Mesenchymal stem cell (in vitro differentiated cells and primary cell): ENCODE measurements around the gene ZNG1A.
"Not testable (repeated sequence)": the region's sequence is repeated elsewhere in the genome, so short reads cannot be mapped to it uniquely, and the experiment has no call there.

Source experiments
- DNase-seq: peaks from one replicate; pipeline ENCODE4 v3.0.0-alpha.2; 2013
- H2AFZ ChIP-seq: one replicate; pipeline ENCODE4 v1.6.1; 2013; ENCODE audit warnings: low read depth, mild to moderate bottlenecking, control low read depth, inconsistent platforms, low read length, moderate library complexity
- H2AK5ac ChIP-seq: 2 replicates; pipeline ENCODE4 v1.6.1; 2013; ENCODE audit warnings: low read length, moderate library complexity, mild to moderate bottlenecking, inconsistent platforms; ENCODE audit not compliant: severe bottlenecking
- H2BK120ac ChIP-seq: one replicate; pipeline ENCODE4 v1.6.1; 2013; ENCODE audit warnings: low read depth, mild to moderate bottlenecking, inconsistent platforms, low read length, moderate library complexity
- H2BK12ac ChIP-seq, 2 experiments: one replicate each; pipeline ENCODE4 v1.6.1; 2013; ENCODE audit warnings: inconsistent platforms in 2 of 2, low read length in 2 of 2, mild to moderate bottlenecking in 2 of 2, moderate library complexity in 2 of 2, control low read depth in 1 of 2
- H2BK15ac ChIP-seq: one replicate; pipeline ENCODE4 v1.6.1; 2013; ENCODE audit warnings: mild to moderate bottlenecking, low read depth, inconsistent platforms; ENCODE audit not compliant: poor library complexity, severe bottlenecking
- H2BK5ac ChIP-seq: 2 replicates; pipeline ENCODE4 v1.6.1; 2013; ENCODE audit warnings: low read depth, mild to moderate bottlenecking, low read length, control low read depth, inconsistent platforms; ENCODE audit not compliant: poor library complexity, severe bottlenecking
- H3K14ac ChIP-seq, 2 experiments: one replicate each; pipeline ENCODE4 v1.6.1; 2013; ENCODE audit warnings: inconsistent platforms in 2 of 2, low read length in 2 of 2, control low read depth in 1 of 2, mild to moderate bottlenecking in 1 of 2, moderate library complexity in 1 of 2
- H3K18ac ChIP-seq, 2 experiments: one replicate each; pipeline ENCODE4 v1.6.1; 2013; ENCODE audit warnings: inconsistent platforms in 2 of 2, low read length in 2 of 2, control low read depth in 1 of 2, low read depth in 1 of 2, mild to moderate bottlenecking in 1 of 2
- H3K23ac ChIP-seq, 2 experiments: one replicate each; pipeline ENCODE4 v1.6.1; 2013; ENCODE audit warnings: inconsistent platforms in 2 of 2, low read length in 2 of 2, mild to moderate bottlenecking in 2 of 2, moderate library complexity in 2 of 2, control low read depth in 1 of 2
- H3K27ac ChIP-seq: 2 replicates; pipeline ENCODE4 v1.5.1; 2013; ENCODE audit warnings: mild to moderate bottlenecking, moderate library complexity, low read length, control low read depth, inconsistent platforms; ENCODE audit not compliant: poor library complexity, severe bottlenecking
- H3K27me3 ChIP-seq, 2 experiments: 2 replicates each; pipeline versions ENCODE4 v1.6.1 to v1.7.0; 2013; ENCODE audit warnings: low read length in 2 of 2, mild to moderate bottlenecking in 2 of 2, moderate library complexity in 2 of 2, control low read depth in 1 of 2, inconsistent platforms in 1 of 2; ENCODE audit not compliant: control insufficient read depth in 1 of 2, insufficient read depth in 1 of 2
- H3K36me3 ChIP-seq, 2 experiments: 2 replicates each; pipeline versions ENCODE4 v1.6.1 to v1.7.0; 2013; ENCODE audit warnings: low read length in 2 of 2, control low read depth in 1 of 2, inconsistent platforms in 1 of 2, low read depth in 1 of 2, mild to moderate bottlenecking in 1 of 2; ENCODE audit not compliant: insufficient read depth in 2 of 2, control insufficient read depth in 1 of 2
- H3K4ac ChIP-seq, 2 experiments: one replicate each; pipeline ENCODE4 v1.6.1; 2013; ENCODE audit warnings: inconsistent platforms in 2 of 2, low read length in 2 of 2, mild to moderate bottlenecking in 2 of 2, moderate library complexity in 2 of 2, control low read depth in 1 of 2, low read depth in 1 of 2
- H3K4me1 ChIP-seq: 2 replicates; pipeline ENCODE4 v1.6.1; 2013; ENCODE audit warnings: low read depth, low read length, control low read depth; ENCODE audit not compliant: control insufficient read depth, insufficient read depth
- H3K4me2 ChIP-seq: 2 replicates; pipeline ENCODE4 v1.6.1; 2013; ENCODE audit warnings: low read length, mild to moderate bottlenecking, inconsistent platforms; ENCODE audit not compliant: poor library complexity, severe bottlenecking
- H3K4me3 ChIP-seq, 2 experiments: 2 replicates each; pipeline versions ENCODE4 v1.5.1 to v1.7.0; 2013; ENCODE audit warnings: low read length in 2 of 2, mild to moderate bottlenecking in 2 of 2, control low read depth in 1 of 2, low read depth in 1 of 2; ENCODE audit not compliant: insufficient read depth in 1 of 2
- H3K79me1 ChIP-seq: replicated peaks from 2 replicates; pipeline ENCODE4 v1.6.1; 2013; ENCODE audit warnings: mild to moderate bottlenecking, control low read depth, low read length, inconsistent platforms; ENCODE audit not compliant: poor library complexity, severe bottlenecking
- H3K9ac ChIP-seq: 2 replicates; pipeline ENCODE4 v1.7.0; 2013; ENCODE audit warnings: mild to moderate bottlenecking, low read length, moderate library complexity
- H3K9me3 ChIP-seq: 2 replicates; pipeline ENCODE4 v1.7.0; 2013; ENCODE audit warnings: mild to moderate bottlenecking, low read length; ENCODE audit not compliant: control insufficient read depth
- H4K8ac ChIP-seq: one replicate; pipeline ENCODE4 v1.6.1; 2013; ENCODE audit warnings: inconsistent platforms, mild to moderate bottlenecking, low read length, moderate library complexity
- H4K91ac ChIP-seq: one replicate; pipeline ENCODE4 v1.6.1; 2013; ENCODE audit warnings: mild to moderate bottlenecking, low read length, inconsistent platforms
- WGBS: methylation state at CpG from one replicate; pipeline ENCODE4 v1.1.7; 2013; ENCODE audit warnings: mixed read lengths; 5-methylcytosine and 5-hydroxymethylcytosine counted together

The ZNG1A gene

DNA sequence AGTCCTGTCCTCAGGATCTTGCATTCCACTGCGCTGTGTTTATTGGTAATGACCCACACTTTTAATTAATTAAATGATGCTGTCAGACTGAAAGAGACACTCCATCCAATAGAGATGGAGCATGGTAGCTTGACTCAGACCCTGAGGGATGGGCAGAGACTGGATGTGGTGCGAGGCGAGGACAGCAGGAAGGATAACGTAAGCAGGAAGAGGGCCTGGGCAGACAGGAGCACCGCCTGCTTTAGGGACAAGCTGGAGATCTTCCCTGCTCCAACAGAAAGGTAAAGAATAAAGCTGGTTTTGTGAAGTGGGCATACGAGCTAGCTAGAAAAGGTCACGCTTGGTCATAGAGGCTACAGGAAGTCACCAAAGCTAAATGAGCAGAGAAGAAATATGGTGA, 32.2 kb upstream of the ZNG1A start:
- H3K27me3 ChIP-seq, result peaks cover 9 to 25% of the 10 kb centered on the region in 2 experiments
- H2BK120ac ChIP-seq, result no peak overlapping the region
- no peak overlapping the region for H3K23ac ChIP-seq
- H3K18ac ChIP-seq, result no peak overlapping the region
- H3K4me3 ChIP-seq, result no peak overlapping the region
- no peak overlapping the region for H2BK15ac ChIP-seq
- no peak overlapping the region for H3K4ac ChIP-seq
- no peak overlapping the region for H2AFZ ChIP-seq
- H3K9ac ChIP-seq, result peak overlapping the region; percentile 22
- H4K8ac ChIP-seq, result no peak overlapping the region
- H3K36me3 ChIP-seq, result no peaks in the 10 kb centered on the region
- H3K14ac ChIP-seq, result no peak overlapping the region
- H3K27ac ChIP-seq, result no peak overlapping the region
- no peaks in the 10 kb centered on the region for H3K79me1 ChIP-seq
- DNase-seq, result no peak
- no peak overlapping the region for H2BK5ac ChIP-seq
- H4K91ac ChIP-seq, result no peak overlapping the region
- peaks cover 11% of the 10 kb centered on the region for H3K4me1 ChIP-seq
- no peak overlapping the region for H2AK5ac ChIP-seq
- no peak overlapping the region for H2BK12ac ChIP-seq
- WGBS, result 79% methylated on average over 6 of the region's 7 CpGs
- no peak overlapping the region for H3K4me2 ChIP-seq
- H3K9me3 ChIP-seq, result no peaks in the 10 kb centered on the region

DNA sequence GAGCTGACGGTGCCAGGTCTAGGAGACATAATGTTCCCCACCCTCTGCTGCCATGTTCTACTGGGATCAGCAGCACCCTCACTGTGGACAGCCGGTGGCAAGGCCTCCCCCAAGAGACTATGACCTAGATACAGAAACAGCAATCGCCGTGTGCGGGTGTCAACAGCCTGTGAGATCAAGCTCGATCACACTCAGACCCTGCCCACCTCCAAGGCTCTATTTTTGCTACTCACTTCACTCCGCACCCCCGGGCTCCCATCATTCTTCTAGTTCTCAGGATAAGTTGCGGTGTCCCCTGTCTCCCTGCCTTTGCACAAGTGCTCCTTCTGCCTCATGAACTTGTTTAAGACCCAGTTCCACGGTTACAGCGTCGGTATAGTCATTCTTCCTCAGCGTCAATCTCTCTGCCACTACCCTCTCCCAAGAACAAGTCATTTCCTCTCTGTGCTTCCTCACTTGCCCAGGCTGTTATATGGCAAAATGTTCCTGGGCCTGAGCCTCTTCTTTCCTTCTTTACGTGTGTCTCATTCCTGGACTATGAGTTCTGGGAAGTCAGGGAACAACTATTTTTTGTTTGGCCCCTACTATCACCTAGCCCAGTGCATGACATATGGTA, 30.4 kb upstream of the ZNG1A start:
- no peaks in the 10 kb centered on the region for H3K4me1 ChIP-seq
- no peak overlapping the region for H3K4me2 ChIP-seq
- H3K9ac ChIP-seq, result no peak overlapping the region
- H3K9me3 ChIP-seq, result no peaks in the 10 kb centered on the region
- H2AFZ ChIP-seq, result no peak overlapping the region
- no peak overlapping the region for H3K4ac ChIP-seq
- H2BK120ac ChIP-seq, result no peak overlapping the region
- H2AK5ac ChIP-seq, result no peak overlapping the region
- H2BK15ac ChIP-seq, result no peak overlapping the region
- no peak overlapping the region for H3K4me3 ChIP-seq
- no peak overlapping the region for H4K91ac ChIP-seq
- peaks cover 0 to 13% of the 10 kb centered on the region in 2 experiments for H3K27me3 ChIP-seq
- H2BK5ac ChIP-seq, result no peak overlapping the region
- no peak overlapping the region for H3K23ac ChIP-seq
- no peaks in the 10 kb centered on the region for H3K79me1 ChIP-seq
- H4K8ac ChIP-seq, result no peak overlapping the region
- no peak overlapping the region for H3K14ac ChIP-seq
- H3K36me3 ChIP-seq, result no peaks in the 10 kb centered on the region
- H3K18ac ChIP-seq, result no peak overlapping the region
- WGBS, result 95% methylated on average over 14 of the region's 14 CpGs
- no peak for DNase-seq
- H2BK12ac ChIP-seq, result no peak overlapping the region
- no peak overlapping the region for H3K27ac ChIP-seq

DNA sequence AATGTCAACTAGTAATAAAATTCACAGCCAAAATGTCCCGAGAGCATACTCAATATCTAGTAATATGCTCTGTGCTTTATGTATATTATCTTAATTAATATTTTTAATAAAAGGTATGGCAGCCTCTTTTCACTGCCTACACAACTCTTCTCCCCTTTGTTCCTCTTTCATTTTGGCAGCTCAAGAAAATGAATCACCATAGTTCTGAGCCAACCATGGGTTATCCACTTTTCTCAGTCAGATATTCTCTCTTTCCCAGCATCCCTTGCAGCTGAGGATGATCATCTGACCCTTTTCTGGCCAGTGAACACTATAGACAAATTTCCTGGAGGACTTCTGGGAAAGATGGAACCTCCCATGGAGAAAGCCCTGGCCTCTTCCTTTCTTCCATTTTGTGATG, 27.6 kb upstream of the ZNG1A start:
- Histone ChIP-seq H3K36me3 (no peaks in the 10 kb centered on the region), H2AFZ (no peak overlapping the region), H3K27me3 (peaks cover 0 to 4% of the 10 kb centered on the region in 2 experiments), H3K23ac (no peak overlapping the region), H3K14ac (no peak overlapping the region), H3K79me1 (no peaks in the 10 kb centered on the region), H3K9ac (no peak overlapping the region), H3K4ac (no peak overlapping the region), H2BK5ac (no peak overlapping the region), H2AK5ac (no peak overlapping the region), H4K91ac (no peak overlapping the region), H3K9me3 (no peaks in the 10 kb centered on the region), H2BK12ac (no peak overlapping the region), H3K4me1 (no peaks in the 10 kb centered on the region), H2BK15ac (no peak overlapping the region), H3K4me2 (no peak overlapping the region), H4K8ac (no peak overlapping the region), H3K18ac (no peak overlapping the region), H3K27ac (no peak overlapping the region), H2BK120ac (no peak overlapping the region), H3K4me3 (no peak overlapping the region)
- DNase-seq, result no peak
- WGBS, result no CpG with 5 or more reads among the region's 1 CpG

DNA sequence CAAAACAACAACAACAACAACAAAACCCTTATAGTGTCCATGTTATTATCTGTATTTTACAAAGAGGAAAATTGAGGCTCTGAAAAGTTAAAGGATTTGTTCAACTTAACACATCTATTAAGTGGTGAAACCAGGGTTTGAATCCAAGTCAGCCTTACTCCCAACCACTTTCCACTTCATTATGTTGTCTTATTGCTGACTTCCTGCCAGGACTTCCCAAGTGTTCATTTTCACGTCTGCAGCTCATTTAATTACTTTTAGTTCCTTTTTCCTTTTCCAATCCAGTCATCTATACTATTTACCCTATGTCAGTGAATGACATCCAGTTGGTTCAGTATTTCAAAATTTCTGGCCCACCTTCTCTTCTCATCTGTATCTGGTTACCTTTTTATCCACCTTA, 20.7 kb upstream of the ZNG1A start:
- no CpG with 5 or more reads among the region's 1 CpG for whole genome bisulfite sequencing
- H4K91ac ChIP-seq, H3K14ac ChIP-seq: not testable (repeated sequence)

More for the DNA sequence above, 20.7 kb upstream of the ZNG1A start:
- not testable (repeated sequence) for H3K9me3 ChIP-seq, H4K8ac ChIP-seq, H3K23ac ChIP-seq, DNase-seq, H2AFZ ChIP-seq, H3K79me1 ChIP-seq, H3K4ac ChIP-seq, H3K18ac ChIP-seq, H3K9ac ChIP-seq, H2AK5ac ChIP-seq, H2BK12ac ChIP-seq, H3K36me3 ChIP-seq, H2BK5ac ChIP-seq, H3K4me3 ChIP-seq, H2BK15ac ChIP-seq, H3K27me3 ChIP-seq, H3K4me1 ChIP-seq, H3K27ac ChIP-seq, H3K4me2 ChIP-seq, H2BK120ac ChIP-seq
